DOHH2 (cell line): Measurements from ENCODE around the gene CAPZA2.

Source experiments
- H3F3A ChIP-seq: fragments of 200-600 bp; sonication (generic), shearing (Covaris generic); 2 replicates; pipeline ENCODE4 v1.6.0; 2016; ENCODE audit warnings: antibody characterized with exemption, mild to moderate bottlenecking; ENCODE audit not compliant: control insufficient read depth, insufficient read depth
- H3K27ac ChIP-seq: fragments of 200-600 bp; sonication (generic); 2 replicates; pipeline ENCODE4 v1.5.1; 2014; ENCODE audit warnings: low read depth, mild to moderate bottlenecking, low read length, moderate library complexity
- H3K27me3 ChIP-seq: fragments of 200-600 bp; sonication (generic); 2 replicates; pipeline ENCODE4 v1.6.1; 2014; ENCODE audit warnings: mild to moderate bottlenecking, low read length, mixed read lengths; ENCODE audit not compliant: control insufficient read depth
- H3K36me3 ChIP-seq: fragments of 200-600 bp; sonication (generic); 2 replicates; pipeline ENCODE4 v1.6.1; 2014; ENCODE audit warnings: mild to moderate bottlenecking, low read length, moderate library complexity, mixed read lengths; ENCODE audit not compliant: control insufficient read depth
- H3K4me1 ChIP-seq: fragments of 200-600 bp; sonication (generic); 2 replicates; pipeline ENCODE4 v1.6.1; 2014; ENCODE audit warnings: mild to moderate bottlenecking, low read length, mixed read lengths; ENCODE audit not compliant: control insufficient read depth
- H3K4me2 ChIP-seq: fragments of 200-600 bp; sonication (generic); 2 replicates; pipeline ENCODE4 v1.6.0; 2014; ENCODE audit warnings: mild to moderate bottlenecking, low read length, moderate library complexity
- H3K4me3 ChIP-seq: fragments of 200-600 bp; sonication (generic); 2 replicates; pipeline ENCODE4 v1.5.1; 2014; ENCODE audit warnings: mild to moderate bottlenecking, low read length, mixed read lengths
- H3K79me2 ChIP-seq: fragments of 200-600 bp; sonication (generic); 2 replicates; pipeline ENCODE4 v1.6.1; 2014; ENCODE audit warnings: mild to moderate bottlenecking, low read length, mixed read lengths; ENCODE audit not compliant: control insufficient read depth
- H3K9me2 ChIP-seq: fragments of 200-600 bp; sonication (generic); replicated peaks from 2 replicates; pipeline ENCODE4 v1.6.1; 2014; ENCODE audit warnings: mild to moderate bottlenecking, low read length, mixed read lengths; ENCODE audit not compliant: control insufficient read depth
- H3K9me3 ChIP-seq: fragments of 200-600 bp; sonication (generic); 2 replicates; pipeline ENCODE4 v1.6.1; 2014; ENCODE audit warnings: antibody characterized with exemption, low read length, mixed read lengths; ENCODE audit not compliant: control insufficient read depth, insufficient read depth
- H4K20me1 ChIP-seq: fragments of 200-600 bp; sonication (generic); 2 replicates; pipeline ENCODE4 v1.6.0; 2014; ENCODE audit warnings: low read depth, mild to moderate bottlenecking, antibody characterized with exemption, low read length, moderate library complexity; ENCODE audit not compliant: control insufficient read depth, insufficient read depth
- CTCF ChIP-seq: fragments of 200-600 bp; sonication (generic); IDR thresholded peaks from one replicate; pipeline ENCODE4 v1.5.1; 2014; ENCODE audit warnings: antibody characterized with exemption, mild to moderate bottlenecking, low read depth, low read length; ENCODE audit not compliant: poor library complexity, severe bottlenecking
- EZH2phosphoT487 ChIP-seq: fragments of 200-600 bp; sonication (generic); IDR thresholded peaks from 2 replicates; pipeline ENCODE4 v1.6.1; 2017; ENCODE audit warnings: borderline replicate concordance, mild to moderate bottlenecking, antibody characterized with exemption, low read length, moderate library complexity, mixed read lengths

Gene CAPZA2

GRCh38 chr7:116888895-116889294 is 26.5 kb downstream of the CAPZA2 start:
- H3K9me2 ChIP-seq = no peaks in the 10 kb centered on the region
- peaks cover 4% of the 10 kb centered on the region; the same call in 1 of the 2 replicates for H3F3A ChIP-seq
- no peaks in the 10 kb centered on the region for H3K27me3 ChIP-seq
- H3K79me2 ChIP-seq = peaks cover 65% of the 10 kb centered on the region
- peaks cover 8% of the 10 kb centered on the region; the same call in 1 of the 2 replicates for H3K9me3 ChIP-seq
- no peak for TF ChIP-seq CTCF
- TF ChIP-seq EZH2phosphoT487 = no peak
- H3K4me1 ChIP-seq = no peaks in the 10 kb centered on the region
- H3K4me2 ChIP-seq = no peak overlapping the region
- H3K36me3 ChIP-seq = peaks cover 77% of the 10 kb centered on the region
- H3K27ac ChIP-seq = no peak overlapping the region
- H4K20me1 ChIP-seq = peaks cover 11% of the 10 kb centered on the region; the same call in 1 of the 2 replicates
- H3K4me3 ChIP-seq = no peak overlapping the region

- TF ChIP-seq CTCF = no peak
- TF ChIP-seq EZH2phosphoT487 = no peak
- Histone ChIP-seq H3K9me2 (no peaks in the 10 kb centered on the region), H3K4me2 (no peak overlapping the region), H3K27ac (no peak overlapping the region), H3K36me3 (peaks cover 71% of the 10 kb centered on the region), H3K9me3 (no peaks in the 10 kb centered on the region), H3K4me3 (no peak overlapping the region), H4K20me1 (no peaks in the 10 kb centered on the region), H3K4me1 (no peaks in the 10 kb centered on the region), H3F3A (peaks cover 4% of the 10 kb centered on the region; the same call in 1 of the 2 replicates), H3K79me2 (peaks cover 12% of the 10 kb centered on the region), H3K27me3 (no peaks in the 10 kb centered on the region)
Observed at GRCh38 chr7:116895849-116896248, 33.5 kb downstream of the CAPZA2 start.

- Histone ChIP-seq H3K36me3 (peaks cover 72% of the 10 kb centered on the region), H3K79me2 (peaks cover 11% of the 10 kb centered on the region), H3K4me3 (no peak overlapping the region)
Observed at GRCh38 chr7:116897661-116898060, 35.3 kb downstream of the CAPZA2 start.

More at GRCh38 chr7:116897661-116898060, 35.3 kb downstream of the CAPZA2 start:
- TF ChIP-seq EZH2phosphoT487 = no peak
- no peak for TF ChIP-seq CTCF
- Histone ChIP-seq H3F3A (no peaks in the 10 kb centered on the region), H3K9me3 (no peaks in the 10 kb centered on the region), H3K9me2 (no peaks in the 10 kb centered on the region), H4K20me1 (no peaks in the 10 kb centered on the region), H3K27me3 (no peaks in the 10 kb centered on the region), H3K4me2 (no peak overlapping the region), H3K4me1 (no peaks in the 10 kb centered on the region), H3K27ac (no peak overlapping the region)
